GM21515 (cell line): ENCODE measurements around the gene RTN4RL2.

Experiments used
- ATAC-seq: cut with Tn5 transposase; IDR thresholded peaks from one replicate; pipeline ENCODE4 v1.9.1; 2021; ENCODE audit not compliant: unreplicated experiment

RTN4RL2 gene

DNA sequence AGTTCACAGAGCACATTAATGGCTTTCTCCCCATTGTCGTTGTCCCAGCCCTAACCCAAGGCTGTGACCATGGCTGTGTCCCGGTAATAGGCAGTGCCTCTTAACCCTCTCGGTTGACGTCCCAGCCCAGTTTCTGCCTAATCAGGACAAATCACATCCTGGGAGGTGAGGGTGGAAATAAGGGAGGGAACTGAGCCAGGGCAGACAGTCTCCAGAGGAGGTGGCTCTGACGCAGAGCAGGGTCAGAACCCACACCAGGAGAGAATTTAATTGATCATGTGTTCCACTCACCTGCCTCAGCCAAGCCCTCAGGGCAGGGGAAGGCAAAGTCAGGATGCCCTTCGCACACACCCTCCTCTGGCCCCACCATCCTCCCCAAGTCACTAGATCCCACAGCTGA, 38.2 kb downstream of the RTN4RL2 start:
- no peak for ATAC-seq

DNA sequence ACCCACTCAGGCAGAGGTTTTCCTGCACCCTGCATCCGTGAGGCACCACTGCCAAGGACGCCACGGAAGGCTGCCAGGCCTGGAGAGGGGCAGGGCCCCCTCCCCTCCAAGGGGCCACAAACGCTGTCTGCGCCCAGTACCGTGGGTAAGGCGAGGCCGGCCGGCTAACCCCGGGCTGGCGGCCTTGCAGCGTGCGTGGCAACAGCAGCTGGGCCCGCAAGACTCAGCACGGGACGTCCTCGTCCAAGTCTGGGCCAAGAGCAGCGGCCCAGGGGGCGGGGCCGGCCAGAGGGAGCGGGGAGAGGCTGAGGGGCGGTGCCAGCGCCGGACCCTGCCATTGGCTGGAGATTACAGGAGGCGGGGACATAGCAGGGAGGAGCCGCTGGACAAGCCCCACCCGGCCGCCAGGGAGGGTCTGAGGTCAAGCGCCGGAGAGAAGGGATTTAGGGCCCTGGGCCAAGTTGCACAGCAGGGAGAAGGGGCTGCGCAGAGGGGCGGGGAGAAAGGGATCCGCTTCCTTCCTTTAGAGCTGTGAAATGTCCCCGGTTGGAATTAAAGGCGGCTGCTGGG, 39.2 kb downstream of the RTN4RL2 start:
- peak; percentile 98 for ATAC-seq

DNA sequence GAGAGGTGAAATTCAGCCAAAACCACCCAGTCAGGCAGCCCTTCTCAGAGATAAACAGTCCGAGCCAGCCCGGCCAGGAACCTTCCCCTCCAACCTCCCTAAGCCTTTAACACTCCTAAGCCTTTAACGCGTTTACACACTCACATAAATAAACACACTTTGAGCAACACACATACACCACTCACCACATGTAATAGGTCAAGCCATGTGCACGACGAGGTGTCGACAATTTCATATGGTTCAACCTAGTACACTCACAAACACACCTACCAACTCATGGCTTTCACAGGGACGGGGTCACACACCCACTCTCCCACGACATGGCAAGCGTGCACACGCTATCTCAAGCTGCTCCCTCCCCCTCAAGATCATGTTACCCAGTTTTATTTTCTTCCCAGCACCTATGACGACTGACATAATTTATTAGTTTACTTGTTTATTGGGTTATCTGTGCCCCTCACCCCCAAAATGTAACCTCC, 39.7 kb downstream of the RTN4RL2 start:
- no peak for ATAC-seq

DNA sequence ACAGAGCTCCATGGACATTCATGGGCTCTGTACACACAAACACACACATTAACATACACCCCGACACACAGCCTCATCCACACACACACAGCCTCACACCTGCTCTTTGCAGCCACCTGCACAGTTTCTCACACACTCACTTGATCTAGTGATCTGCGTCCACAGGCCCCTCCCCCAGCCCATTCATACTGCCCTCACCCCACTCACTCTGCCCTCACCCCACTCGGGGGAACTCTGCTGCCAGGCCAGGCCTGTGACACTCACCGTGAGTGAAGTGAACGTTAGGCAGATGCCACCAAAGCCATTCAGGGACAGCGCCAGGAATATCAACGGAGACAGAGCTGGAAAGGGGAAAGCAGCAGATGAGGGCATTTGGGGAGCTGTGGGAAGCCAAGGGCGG, 40.2 kb downstream of the RTN4RL2 start:
- no peak for ATAC-seq

DNA sequence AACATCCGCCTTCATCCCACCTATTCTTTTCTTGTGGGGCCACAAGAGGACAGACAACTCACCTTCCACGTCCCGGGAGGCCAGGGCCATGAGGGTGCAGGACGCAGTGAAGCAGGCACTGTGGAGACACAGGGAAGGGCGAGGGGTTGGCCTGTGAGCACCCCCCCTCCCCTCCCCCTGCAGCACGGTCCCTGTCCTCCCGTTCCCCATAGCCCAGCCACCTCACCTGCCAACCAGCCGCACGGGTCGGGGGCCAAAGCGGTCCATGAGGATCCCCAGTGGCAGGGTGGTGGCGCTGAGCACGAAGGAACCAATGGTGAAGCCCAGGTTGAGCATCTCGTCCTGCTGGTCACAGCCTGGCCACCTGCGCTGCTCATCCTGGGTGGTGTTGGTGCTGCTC, 40.6 kb downstream of the RTN4RL2 start:
- no peak for ATAC-seq

DNA sequence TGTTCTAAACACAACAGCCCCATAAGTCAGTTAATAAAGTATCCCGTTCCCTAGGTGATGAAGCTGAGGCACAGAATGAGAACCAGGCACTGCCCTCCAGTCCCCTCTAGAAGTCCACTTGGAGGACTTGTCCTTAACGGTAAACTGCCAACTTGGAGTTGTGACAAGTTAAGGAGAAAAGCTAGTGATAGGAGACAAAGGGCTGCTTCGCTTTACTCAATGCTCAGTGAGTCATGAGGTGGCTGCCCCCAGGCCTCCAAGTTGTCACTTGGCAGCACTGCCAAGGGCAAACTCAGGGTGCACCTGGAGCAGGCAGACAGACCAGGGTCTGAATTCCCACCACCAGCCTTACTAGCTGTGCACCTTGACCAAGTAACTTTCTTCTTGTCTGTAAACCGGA, 41.6 kb downstream of the RTN4RL2 start:
- no peak for ATAC-seq

DNA sequence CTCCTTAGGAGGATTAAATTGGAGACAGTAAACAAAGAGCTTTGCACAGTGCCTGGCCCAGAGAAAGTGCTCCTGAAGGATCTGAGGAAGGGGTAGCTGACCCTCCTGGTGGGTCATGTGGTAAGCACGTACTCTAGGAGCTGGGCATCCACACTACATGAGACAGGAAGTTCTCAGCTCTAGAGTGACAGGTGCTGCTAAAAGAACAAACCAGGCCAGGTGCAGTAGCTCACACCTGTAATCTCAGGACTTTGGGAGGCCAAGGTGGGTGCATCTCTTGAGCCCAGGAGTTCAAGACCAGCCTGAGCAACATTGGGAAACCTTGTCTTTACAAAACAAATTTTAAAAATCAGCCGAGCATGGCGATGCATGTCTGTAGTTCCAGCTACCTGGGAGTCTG, 42.0 kb downstream of the RTN4RL2 start:
- ATAC-seq: no peak

DNA sequence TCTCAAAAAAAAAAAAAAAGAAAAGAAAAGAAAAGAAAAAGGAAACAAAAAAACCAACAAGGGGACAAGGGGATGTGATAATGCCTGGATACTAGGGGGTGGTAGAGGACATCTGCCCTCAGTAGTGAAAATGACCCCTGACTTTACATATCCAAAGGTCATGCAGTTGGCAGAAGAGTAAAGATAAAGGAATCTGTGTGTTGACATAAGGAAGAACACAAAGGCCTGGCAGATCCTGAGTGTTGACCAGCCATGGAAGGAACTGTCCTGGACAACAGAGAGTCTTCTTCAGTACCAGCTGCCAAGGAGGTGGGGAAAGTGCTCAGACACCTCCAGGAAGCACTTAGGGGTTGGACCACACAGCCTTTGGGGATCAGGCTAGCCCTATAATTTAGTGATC, 42.5 kb downstream of the RTN4RL2 start:
- ATAC-seq: no peak

DNA sequence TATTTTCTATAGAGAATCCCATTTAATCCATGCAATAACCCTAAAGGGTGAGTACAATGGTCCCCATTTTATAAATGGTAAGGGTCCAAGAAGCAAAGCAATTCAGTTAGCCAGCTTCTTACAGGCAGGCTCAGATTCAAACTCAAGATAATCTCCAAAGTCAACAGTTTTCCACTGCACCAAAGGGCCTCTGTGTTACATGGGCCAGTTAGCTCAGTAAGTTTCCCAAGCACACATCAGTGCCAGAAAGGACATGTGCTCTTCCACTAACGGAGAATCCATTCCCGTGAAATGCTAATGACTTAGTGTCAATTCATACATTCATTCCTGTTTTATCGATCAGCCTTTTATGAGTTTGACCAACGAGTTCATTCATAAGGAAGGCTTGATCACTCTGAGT, 44.2 kb downstream of the RTN4RL2 start:
- ATAC-seq: no peak

DNA sequence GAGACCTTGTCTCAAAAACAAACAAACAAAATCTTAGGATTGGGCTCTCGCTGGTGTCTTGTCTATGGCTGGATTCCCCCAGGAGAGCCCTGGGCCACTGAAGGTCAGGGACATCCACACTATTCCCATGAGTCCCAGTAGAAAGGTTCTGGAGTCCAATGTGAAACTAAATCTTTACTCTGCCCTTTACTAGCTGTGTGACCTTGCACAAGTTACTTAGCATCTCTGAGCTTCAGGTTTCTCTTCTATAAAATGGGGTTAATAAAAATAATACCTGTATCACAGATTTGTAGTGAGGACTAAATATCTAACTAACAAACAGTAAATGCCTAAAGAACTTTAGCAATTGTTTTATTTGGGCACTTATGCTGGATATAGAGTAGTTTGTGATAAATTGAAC, 46.2 kb downstream of the RTN4RL2 start:
- no peak for ATAC-seq

DNA sequence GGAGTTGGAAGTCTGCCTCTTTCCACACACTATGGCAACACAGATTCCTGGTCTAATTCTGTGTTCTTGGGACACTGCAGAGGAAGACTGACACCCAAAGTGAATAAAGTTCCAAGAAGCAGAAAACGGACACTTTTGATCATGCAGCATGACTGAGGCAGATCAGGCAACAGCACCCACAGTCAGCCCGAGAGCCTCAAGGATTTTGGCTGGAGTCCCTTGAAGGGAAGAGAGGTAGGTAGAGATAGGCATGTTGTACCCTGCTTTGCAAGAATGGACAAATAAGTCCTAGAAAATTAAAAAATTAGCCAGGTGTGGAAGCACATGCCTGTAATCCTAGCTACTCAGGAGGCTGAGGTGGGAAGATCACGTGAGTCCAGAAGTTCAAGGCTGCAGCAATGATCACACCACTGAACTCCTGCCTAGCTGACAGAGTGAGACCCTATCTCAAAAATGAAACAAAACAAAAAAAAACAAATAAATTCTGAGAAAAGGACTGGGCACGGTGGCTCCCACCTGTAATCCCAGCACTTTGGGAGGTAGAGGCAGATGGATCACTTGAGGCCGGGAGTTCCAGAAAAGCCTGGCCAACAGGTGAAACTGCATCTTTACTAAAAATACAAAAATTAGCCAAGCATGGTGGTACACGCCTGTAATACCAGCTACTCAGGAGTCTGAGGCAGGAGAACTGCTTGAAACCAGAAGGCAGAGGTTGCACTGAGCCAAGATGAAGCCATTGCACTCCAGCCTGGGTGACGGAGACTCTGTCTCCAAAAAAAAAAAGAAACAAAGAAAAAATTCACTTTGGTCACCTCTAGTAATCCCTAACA, 48.2 kb downstream of the RTN4RL2 start:
- ATAC-seq: no peak

DNA sequence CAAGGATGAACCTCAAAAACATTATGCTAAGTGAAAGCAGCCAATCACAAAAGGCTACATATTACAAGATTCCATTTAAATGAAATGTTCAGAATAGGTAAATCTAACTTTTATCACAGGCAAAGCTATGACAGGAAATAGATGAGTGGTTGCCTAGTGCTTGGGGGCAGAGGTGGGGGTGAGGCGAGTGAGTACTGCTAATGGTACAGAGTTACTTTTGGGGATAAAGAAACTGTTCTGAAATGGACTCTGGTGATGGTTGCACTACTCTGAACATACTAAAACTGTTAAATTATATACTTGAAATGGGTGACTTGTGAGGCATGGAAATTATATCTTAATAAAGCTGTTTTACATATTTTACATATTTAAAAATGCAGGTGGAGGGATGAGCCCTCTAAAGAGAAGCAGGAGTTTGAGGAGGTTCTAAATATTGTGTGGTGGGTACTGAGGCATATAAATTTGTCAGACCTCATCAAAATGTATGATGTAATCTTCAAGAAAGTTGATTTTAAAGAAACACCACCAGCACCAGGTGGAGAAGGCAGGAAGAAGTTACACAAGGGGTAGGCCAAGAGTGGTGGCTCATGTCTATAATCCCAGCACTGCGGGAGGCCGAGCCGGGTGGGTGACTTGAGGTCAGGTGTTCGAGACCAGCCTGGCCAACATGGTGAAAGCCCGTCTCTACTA, 51.6 kb downstream of the RTN4RL2 start:
- no peak for ATAC-seq

DNA sequence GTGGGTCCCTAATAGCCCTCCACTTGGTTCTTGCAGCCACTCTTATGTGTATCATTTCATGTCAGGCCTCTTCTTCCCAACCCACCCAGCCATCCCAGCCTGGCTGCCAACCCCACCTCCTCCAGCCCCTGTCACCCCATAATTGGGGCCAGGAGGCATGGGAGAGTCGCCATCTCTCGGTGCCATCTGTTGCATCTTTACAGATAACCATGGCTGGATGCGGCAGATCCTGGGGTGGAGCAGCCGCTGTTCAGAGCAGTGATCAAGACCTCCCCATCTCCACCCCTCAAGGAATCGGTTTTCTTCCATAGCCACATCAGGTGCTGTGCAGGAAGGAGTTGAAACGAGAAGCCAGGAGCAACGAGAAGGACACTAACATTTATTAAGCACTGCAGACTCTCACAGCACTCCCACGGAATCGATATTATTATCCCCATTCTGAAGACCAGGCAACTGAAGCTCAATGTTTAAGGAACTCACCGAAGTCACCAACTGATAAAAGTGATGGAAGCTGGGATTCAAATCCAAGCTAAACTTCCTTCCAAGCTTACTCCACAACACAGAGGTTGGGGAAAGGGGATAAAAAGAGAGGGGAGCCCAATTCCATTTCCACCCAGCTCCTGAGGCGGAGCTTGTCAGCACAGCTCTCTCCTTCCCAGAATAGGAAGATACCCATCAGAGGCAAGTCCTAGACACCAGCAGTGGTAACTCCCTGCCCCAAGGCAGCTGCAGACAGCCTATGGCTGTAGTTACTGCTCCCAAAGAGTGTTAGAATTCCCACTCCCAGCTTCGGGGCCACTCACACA, 52.5 kb downstream of the RTN4RL2 start:
- ATAC-seq: no peak

DNA sequence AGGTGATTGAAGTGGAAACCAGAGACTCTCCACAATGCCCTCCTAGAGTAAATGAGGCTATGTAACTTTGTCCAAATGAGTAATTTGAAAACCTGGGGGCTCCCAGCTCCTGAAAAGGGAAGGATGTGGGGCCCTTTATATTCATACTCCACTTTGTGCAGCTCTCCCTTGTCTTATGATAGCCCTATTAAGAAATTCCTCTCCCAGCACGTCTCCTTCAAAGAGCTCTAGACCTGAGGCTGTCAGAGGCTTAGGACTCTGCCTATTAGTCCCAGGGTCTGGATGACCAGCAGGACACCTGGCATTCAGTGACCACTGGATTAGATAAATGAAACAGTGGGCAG, 53.1 kb downstream of the RTN4RL2 start:
- no peak for ATAC-seq

DNA sequence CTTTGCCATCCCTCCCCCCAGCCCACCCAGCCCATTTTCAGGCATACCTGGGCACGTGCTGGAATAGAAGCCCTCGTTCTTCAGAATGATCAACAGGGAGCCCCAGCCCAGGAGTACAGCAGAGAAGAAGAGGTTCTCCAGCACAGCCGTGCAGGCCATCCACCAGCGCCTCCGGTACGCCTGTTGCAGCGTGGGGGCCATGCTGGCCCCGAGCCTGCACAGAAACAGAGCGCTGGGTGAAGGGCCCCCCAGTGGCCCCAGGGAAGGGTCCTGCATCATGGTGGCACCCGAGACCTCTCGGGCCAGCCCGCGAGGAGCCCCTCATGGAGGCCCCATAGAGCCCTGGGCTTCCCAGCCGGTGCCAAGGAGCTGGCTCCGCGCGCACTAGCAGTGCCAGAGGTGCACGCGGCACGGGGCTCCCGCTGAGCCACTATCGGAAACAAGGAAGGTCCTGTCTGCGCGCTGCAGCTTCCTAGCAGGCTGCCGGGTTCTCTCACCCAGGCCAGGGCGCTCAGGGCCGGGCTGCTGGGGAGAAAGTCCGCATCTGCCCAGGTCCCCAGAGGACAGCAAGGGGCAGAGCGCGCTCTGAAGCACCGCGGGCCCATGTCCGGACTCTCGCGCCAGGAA, 53.7 kb downstream of the RTN4RL2 start:
- ATAC-seq: peak; percentile 32

DNA sequence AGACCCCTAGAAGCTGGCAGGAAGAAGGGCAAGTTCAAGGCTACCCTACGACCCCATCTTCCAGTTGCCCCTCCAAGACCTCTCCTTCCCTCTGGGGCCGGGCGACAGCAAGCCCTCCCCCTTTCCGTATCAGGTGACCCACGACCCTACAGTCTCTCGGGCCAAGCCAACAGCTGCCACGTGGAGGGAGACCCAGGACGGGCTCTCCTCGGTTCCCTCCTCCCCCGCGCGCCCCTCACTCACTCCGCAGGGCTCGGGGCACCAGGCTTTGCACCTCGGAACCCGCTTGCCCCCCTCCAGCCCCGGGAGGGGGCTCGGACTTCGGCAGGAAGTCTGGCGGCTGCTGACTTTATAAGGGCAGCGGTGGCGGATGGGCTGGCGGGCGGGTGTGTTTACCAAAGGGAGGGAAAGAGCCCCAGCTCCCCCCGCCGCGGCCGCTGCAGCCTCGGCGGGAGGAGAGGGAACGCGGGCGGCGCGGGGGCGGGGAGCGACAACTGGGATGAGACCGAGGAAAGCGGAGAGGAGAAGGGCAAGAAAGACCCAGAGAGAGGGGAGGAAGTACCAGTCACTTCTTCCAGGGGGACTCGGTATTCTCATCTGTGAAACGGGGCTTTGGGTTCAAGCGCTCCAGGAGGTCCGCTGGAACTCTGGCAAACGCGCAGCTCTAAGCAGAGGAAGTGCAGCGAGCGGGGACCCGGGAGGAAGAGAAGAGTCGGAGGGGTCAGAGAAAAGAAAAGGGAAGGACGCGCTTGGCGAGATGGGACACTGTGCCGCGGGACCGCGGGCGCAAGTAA, 54.4 kb downstream of the RTN4RL2 start:
- ATAC-seq: peak; percentile 51

DNA sequence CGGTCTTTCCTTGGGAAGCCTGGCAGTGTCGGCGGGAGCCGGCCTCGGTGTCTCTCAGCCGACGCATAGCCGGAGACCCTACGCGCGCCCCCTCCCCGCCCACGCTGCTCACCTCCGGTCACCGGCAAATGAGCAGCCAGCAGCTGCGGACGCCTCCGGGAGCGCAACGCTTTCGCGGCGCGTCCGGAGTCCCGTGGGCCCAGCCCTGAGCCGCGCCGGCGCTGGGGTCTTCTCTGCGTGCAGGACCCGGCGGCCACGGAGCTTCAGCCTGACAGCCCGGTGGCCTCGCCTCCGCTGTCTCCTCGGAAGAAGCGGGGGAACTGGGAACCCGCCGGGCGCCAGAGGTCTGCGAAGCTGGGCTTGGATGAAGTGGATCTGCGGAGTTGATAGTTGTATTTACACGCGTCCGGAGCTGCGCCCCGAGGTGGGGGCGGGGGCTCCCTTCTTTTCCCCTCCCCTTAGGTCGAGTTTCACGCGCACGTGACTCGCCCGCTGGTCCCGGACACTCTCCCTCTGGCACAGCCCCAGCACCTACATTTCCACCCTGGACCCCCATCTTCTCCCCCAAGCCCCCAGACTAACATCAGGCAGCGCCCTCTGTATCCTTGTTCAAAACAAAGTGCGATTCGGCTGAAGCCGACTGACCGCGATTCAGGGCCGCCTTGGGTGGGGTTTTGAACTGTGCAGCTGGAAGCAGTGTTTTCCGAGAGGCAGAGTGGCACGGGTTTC, 55.2 kb downstream of the RTN4RL2 start, which contains the start of gene SLC43A1:
Gene SLC43A1 (minus strand): TSS at position 371 of the 729 bp plus-strand sequence. CDS start 1,591 bp downstream, outside the sequence.
- ATAC-seq: peak; percentile 43

DNA sequence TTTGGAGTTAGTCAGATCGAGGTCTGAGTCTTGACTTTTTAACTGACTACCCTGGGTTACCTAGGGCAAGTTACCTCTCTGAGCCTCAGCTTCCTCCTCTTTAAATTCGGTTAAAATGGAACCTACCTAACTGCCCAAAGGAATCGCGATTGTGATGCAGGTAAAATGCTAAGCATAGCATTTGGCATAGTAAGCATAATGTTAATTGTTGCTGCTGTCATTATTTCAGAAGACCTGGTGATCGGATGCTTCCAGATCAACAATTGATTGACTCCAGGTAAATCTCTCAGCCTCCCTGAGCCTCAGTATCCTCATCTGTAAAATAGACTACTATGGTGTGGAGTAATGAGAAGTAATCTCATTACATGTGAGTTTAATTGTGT, 55.7 kb downstream of the RTN4RL2 start:
- ATAC-seq: no peak

DNA sequence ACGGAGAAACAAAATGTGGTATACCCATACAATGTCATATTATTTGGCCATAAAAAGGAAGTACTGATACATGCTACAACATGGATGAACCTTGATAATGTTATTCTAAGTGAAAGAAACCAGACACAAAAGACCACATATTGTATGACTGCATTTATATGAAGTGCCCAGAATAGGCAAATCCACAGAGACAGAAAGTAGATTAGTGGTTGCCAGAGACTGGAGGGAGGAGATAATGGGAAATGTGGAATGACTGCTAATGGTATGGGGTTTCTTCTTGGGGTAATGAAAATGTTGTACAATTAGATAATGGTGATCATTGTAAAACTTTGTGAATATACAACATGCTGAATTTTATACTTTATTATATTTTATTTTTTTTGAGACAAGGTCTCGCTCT, 60.8 kb downstream of the RTN4RL2 start:
- no peak for ATAC-seq
